ENCODE results near the gene KBTBD6.
"Not testable (repeated sequence)": the region's sequence is repeated elsewhere in the genome, so short reads cannot be mapped to it uniquely, and the experiment has no call there.

KBTBD6 gene

GRCh38 chr13:41133951-41134350 is 1.3 kb upstream of the KBTBD6 start:
- no peak for DNase-seq (ENCODE audit: low read depth)

DNA sequence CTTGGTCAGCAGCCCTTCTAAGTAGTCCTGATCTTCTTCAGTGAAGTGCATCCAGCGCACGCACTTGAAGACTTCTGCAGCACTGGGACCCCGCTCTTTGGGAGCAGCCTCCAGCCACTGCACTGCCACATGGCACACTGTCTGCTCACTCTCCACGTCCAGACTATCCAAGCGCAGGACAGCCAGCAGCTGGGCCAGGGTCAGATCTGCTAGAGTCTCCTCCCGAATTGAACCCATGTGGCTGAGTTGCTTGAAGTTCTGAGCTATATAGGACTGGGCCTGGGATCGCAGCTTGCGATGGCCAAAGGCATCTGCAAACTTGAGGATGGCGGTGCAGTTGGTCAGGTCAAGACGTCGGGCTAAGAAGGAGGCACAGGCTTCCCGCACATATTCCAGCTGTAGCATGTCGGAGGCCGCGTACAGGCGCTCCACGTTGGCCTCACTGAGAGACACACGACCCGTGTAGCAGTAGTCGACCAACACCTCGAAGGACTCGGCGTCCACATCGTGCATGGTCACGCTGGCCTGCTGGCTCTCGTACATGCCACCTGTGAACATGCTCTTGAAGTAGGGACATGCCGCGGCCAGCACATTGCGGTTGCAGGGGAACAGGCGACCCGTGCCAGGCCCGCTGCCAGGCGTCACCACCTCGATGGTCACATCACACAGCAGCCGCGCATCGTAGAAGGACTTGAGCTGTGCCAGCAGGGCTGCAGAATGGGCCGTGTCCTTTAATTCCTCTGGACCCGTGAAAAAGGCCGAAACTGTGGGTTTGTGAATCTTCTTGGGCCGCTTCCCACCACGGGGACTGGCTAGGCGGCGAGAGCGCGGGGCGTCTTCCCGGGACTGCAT is 716 bp downstream of the KBTBD6 start:
- not testable (repeated sequence) for DNase-seq (ENCODE audit: low read depth)

DNA sequence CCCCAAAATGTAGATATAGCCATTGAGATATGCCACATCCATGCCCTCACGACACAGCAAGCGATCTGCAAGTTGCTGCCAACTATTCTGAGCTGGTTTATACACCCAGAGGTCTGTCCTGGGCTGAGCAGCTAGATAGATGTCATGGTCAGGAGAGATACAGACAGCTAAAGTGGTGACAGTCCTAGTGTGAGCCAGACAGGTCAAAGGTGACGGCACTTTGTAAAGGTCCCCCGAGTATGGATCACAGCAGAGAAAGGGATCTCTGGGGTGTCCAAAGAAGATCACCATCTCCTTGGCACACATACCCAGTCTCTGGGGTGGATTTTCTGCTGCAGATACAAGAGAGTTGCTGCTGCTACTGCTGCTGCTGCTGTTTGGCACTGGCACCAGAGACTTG is 1.4 kb downstream of the KBTBD6 start:
- DNase-seq (ENCODE audit: low read depth), result not testable (repeated sequence)

- no peak for DNase-seq (ENCODE audit: low read depth)
Measured at GRCh38 chr13:41130356-41130755, 2.2 kb downstream of the KBTBD6 start.

DNA sequence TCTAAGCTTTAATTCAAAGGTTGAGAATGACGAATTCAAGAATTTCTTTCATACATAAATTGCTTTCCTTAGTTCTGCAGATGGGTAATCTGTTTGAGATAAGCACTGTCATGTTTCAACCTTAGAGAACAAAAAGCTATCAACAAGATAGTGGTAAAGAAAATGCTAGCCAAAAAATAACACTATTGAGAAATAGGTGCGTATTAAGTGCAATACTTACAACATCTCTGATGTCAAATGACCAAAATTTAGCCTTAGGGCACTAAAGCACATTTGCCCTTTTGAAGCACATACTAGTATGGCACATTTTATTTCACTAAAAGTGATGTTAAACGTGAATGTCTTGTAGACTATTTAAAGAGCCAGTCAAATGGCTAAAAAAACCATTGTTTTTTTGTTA is 4.9 kb downstream of the KBTBD6 start:
- no peak for DNase-seq (ENCODE audit: low read depth)

GRCh38 chr13:41122838-41123237 is 9.8 kb downstream of the KBTBD6 start:
- DNase-seq (ENCODE audit: low read depth), result no peak

DNA sequence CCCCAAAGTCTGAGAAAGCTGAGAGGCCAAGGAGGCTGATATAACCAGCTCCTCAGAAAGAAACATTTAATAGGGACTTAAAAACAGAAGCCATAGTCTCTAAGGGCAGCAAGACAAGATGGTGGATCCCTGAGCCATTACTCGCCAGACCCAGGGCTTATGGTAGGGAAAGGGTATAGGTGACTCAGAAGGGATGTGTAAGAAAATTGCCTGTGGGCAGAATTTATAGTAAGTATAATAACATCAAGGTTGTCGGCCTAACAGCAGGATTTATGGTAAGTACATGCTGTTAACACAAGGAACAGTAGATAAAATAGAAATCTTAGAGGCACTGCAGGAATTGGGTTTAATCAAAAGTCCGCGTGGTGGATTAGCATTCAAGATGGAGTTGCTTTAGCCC is 14.7 kb downstream of the KBTBD6 start:
- no peak for DNase-seq (ENCODE audit: low read depth)

GRCh38 chr13:41111454-41111853 is 21.1 kb downstream of the KBTBD6 start:
- DNase-seq (ENCODE audit: low read depth), result no peak

- DNase-seq (ENCODE audit: low read depth), result no peak
Measured at GRCh38 chr13:41107584-41108014, 25.0 kb downstream of the KBTBD6 start.

GRCh38 chr13:41107104-41107571 is 25.5 kb downstream of the KBTBD6 start:
- DNase-seq (ENCODE audit: low read depth), result no peak

DNA sequence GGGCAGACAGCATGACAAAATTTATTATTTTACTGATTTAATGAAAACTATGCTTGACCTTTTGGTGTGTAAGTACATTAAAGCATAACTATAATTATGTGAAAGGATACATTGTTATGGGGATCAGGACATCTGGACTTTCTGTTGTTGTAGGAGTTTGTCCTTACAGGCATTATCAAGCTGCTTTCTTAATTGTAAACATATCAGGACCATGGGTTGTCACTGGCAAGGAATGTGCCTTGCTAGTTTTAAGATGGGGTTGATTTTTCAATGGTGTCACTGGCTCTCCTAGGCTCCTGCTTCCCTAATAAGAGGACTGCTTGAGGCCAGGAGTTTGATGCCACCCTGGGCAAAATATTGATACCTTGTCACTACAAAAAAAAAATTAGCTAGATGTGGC is 32.6 kb downstream of the KBTBD6 start:
- no peak for DNase-seq (ENCODE audit: low read depth)

- no peak for DNase-seq (ENCODE audit: low read depth)
Measured at GRCh38 chr13:41098761-41099160, 33.8 kb downstream of the KBTBD6 start.

DNA sequence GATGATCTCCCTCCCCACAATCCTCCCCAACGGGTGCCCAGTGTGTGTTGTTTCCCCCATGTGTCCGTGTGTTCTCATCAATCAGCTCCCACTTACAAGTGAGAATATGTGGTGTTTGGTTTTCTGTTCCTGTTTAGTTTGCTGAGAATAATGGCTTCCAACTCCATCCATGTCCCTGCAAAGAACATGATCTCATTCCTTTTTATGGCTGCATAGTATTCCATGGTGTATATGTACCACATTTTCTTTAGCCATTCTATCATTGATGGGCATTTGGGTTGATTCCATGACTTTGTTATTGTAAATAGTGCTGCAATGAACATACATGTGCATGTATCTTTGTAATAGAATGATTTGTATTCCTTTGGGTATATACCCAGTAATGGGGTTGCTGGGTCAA is 36.9 kb downstream of the KBTBD6 start:
- DNase-seq (ENCODE audit: low read depth), result not testable (repeated sequence)

DNA sequence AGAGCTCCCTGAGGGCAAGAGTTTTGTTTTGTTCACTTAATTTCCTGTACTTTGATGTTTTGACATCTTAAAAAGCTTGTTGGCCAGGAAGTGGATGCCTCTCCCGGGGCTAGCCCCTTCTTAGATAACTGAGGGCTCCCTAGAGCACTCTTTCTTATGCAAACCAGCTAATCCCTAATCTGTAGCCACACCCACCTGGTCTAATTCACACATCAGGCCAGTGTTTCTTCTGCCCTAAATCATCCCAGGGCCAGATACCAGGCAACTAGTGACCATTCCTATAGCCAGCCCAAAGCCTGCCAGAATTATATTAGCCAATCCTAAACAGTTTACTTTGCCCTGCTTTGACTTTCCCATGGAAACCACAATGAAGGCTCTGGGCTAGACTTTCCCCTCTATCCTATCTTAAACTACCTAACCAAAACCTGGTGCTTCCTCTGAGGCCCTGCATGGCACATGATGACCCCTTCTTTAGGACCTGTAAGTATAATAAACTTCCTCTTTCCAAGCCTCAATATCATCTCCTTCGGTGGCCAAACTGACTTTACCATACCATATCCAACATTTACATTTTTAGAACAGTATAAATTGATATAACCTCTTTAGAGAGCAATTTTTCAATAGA is 46.5 kb downstream of the KBTBD6 start:
- DNase-seq (ENCODE audit: low read depth), result no peak

DNA sequence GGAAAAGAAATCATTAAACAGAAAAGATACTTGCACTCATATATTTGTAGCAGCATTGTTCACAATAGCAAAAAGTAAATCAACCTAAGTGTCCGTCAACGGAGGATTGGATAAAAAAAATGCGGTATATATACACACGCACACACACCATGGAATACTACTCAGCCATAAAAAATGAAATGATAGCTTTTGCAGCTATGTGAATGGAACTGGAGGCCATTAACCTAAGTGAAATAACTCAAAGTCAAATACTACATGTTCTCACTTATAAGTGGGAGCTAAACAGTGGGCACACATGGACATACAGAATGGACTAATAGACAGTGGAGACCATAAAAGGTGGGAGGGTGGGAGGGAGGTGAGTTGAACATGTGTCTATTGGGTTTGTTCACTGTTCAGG is 52.9 kb downstream of the KBTBD6 start:
- DNase-seq (ENCODE audit: low read depth), result no peak
